SK-N-SH (cell line): ENCODE data around the gene CRB2. TPM values are rescaled to one million over a fixed set of nuclear protein-coding genes. Genes with fewer than 3 reads are reported as not detected.

Experiments used
- CTCF ChIA-PET: fragments of 300-600, 350-600 bp; formaldehyde crosslinking; extraction: SDS; loops from one replicate; lab custom pipeline; 2021; lab: Yijun Ruan, JAX
- POLR2A ChIA-PET: fragments of 350-600 bp; sonication (Branson Sonifier 250); formaldehyde crosslinking; extraction: SDS; loops from one replicate; lab custom pipeline; 2020; ENCODE audit warnings: antibody characterized with exemption, inconsistent platforms; lab: Yijun Ruan, JAX
- DNase-seq: peaks from one replicate; pipeline ENCODE4 v3.0.0; 2012
- H2AFZ ChIP-seq: fragments of 200-600 bp; sonication (generic); 2 replicates; pipeline ENCODE4 v1.8.1; 2016; ENCODE audit warnings: antibody characterized with exemption, mild to moderate bottlenecking, low read depth
- H3F3A ChIP-seq: fragments of 200-600 bp; sonication (generic); replicated peaks from 2 replicates; pipeline ENCODE3; 2016; ENCODE audit warnings: antibody characterized with exemption, mild to moderate bottlenecking; ENCODE audit not compliant: insufficient read depth
- H3K27ac ChIP-seq, 2 experiments: fragments of 200-500 bp in 1 of 2; fragments of 200-600 bp in 1 of 2; sonication (Bioruptor generic) in 1 of 2; sonication (generic), shearing (Covaris generic) in 1 of 2; 2 replicates each; pipeline versions ENCODE4 v1.5.1 to v1.6.1; 2014 to 2016; ENCODE audit warnings: low read depth in 2 of 2, inconsistent platforms in 1 of 2, low read length in 1 of 2, mild to moderate bottlenecking in 1 of 2, mixed read lengths in 1 of 2
- H3K27me3 ChIP-seq: fragments of 200-600 bp; sonication (generic), shearing (Covaris generic); 2 replicates; pipeline ENCODE4 v1.6.1; 2016; ENCODE audit warnings: mixed run types; ENCODE audit not compliant: insufficient read depth
- H3K36me3 ChIP-seq, 2 experiments: fragments of 200-500 bp in 1 of 2; fragments of 200-600 bp in 1 of 2; sonication (Bioruptor generic) in 1 of 2; sonication (generic) in 1 of 2; replicated peaks in 1 of 2; 2 replicates each; pipeline versions ENCODE3 to v1.5.1; 2014 to 2016; ENCODE audit warnings: low read length in 1 of 2, mild to moderate bottlenecking in 1 of 2; ENCODE audit not compliant: insufficient read depth in 2 of 2, control insufficient read depth in 1 of 2
- H3K4me1 ChIP-seq, 2 experiments: fragments of 200-500 bp in 1 of 2; fragments of 200-600 bp in 1 of 2; sonication (Bioruptor generic) in 1 of 2; sonication (generic), shearing (Covaris generic) in 1 of 2; 2 replicates each; pipeline versions ENCODE4 v1.5.1 to v1.6.1; 2014 to 2016; ENCODE audit warnings: low read depth in 1 of 2, low read length in 1 of 2, mixed run types in 1 of 2; ENCODE audit not compliant: insufficient read depth in 2 of 2, control insufficient read depth in 1 of 2
- H3K4me2 ChIP-seq: fragments of 200-600 bp; sonication (generic), shearing (Covaris generic); 2 replicates; pipeline ENCODE4 v1.6.1; 2017; ENCODE audit warnings: mixed run types
- H3K4me3 ChIP-seq, 2 experiments: fragments of 200-500 bp in 1 of 2; fragments of 200-600 bp in 1 of 2; sonication (Bioruptor generic) in 1 of 2; sonication (generic), shearing (Covaris generic) in 1 of 2; 2 replicates each; pipeline versions ENCODE4 v1.5.1 to v1.8.1; 2014 to 2016; ENCODE audit warnings: low read depth in 2 of 2, inconsistent platforms in 1 of 2, low read length in 1 of 2, mild to moderate bottlenecking in 1 of 2, mixed read lengths in 1 of 2, moderate library complexity in 1 of 2
- H3K79me2 ChIP-seq: fragments of 200-600 bp; sonication (generic); 2 replicates; pipeline ENCODE4 v1.8.1; 2017; ENCODE audit warnings: mild to moderate bottlenecking; ENCODE audit not compliant: insufficient read depth
- H3K9ac ChIP-seq: fragments of 200-600 bp; sonication (generic); 2 replicates; pipeline ENCODE4 v1.6.1; 2017; ENCODE audit warnings: mixed run types
- H3K9me2 ChIP-seq: fragments of 200-600 bp; sonication (generic); 2 replicates; pipeline ENCODE4 v1.6.1; 2017; ENCODE audit warnings: mixed run types
- H3K9me3 ChIP-seq: fragments of 200-600 bp; sonication (generic); 2 replicates; pipeline ENCODE4 v1.6.1; 2017; ENCODE audit warnings: mixed run types, mild to moderate bottlenecking, moderate library complexity
- H4K20me1 ChIP-seq: fragments of 200-600 bp; sonication (generic); 2 replicates; pipeline ENCODE4 v1.6.1; 2017; ENCODE audit warnings: mild to moderate bottlenecking, mixed run types; ENCODE audit not compliant: insufficient read depth
- EP300 ChIP-seq, 2 experiments: IDR thresholded peaks; 2 replicates each; pipeline versions ENCODE4 v1.4.0 to v1.6.1; 2012; ENCODE audit warnings: borderline replicate concordance in 1 of 2, low read depth in 1 of 2, low read length in 1 of 2
- EZH2phosphoT487 ChIP-seq: fragments of 200-600 bp; sonication (generic); IDR thresholded peaks from 2 replicates; pipeline ENCODE4 v1.6.1; 2017; ENCODE audit warnings: low read depth, mixed run types, mild to moderate bottlenecking, antibody characterized with exemption, moderate library complexity, borderline replicate concordance
- FOSL2 ChIP-seq: IDR thresholded peaks from 2 replicates; pipeline ENCODE4 v1.4.0; 2012; ENCODE audit warnings: low read depth, mild to moderate bottlenecking, moderate library complexity, borderline replicate concordance
- GABPA ChIP-seq: IDR thresholded peaks from 2 replicates; pipeline ENCODE4 v1.4.0; 2012; ENCODE audit warnings: low read depth, mild to moderate bottlenecking
- JUND ChIP-seq: IDR thresholded peaks from 2 replicates; pipeline ENCODE4 v1.4.0; 2012
- NFIC ChIP-seq: IDR thresholded peaks from 2 replicates; pipeline ENCODE4 v1.4.0; 2012; ENCODE audit warnings: borderline replicate concordance
- NRF1 ChIP-seq: IDR thresholded peaks from 2 replicates; pipeline ENCODE4 v1.6.1; 2012; ENCODE audit warnings: low read depth, mild to moderate bottlenecking, low read length
- RAD21 ChIP-seq: IDR thresholded peaks from 2 replicates; pipeline ENCODE4 v1.6.1; 2012; ENCODE audit warnings: mild to moderate bottlenecking, low read length
- RXRA ChIP-seq: IDR thresholded peaks from 2 replicates; pipeline ENCODE4 v1.4.0; 2012; ENCODE audit warnings: low read depth, mild to moderate bottlenecking, borderline replicate concordance
- TCF12 ChIP-seq: IDR thresholded peaks from 2 replicates; pipeline ENCODE4 v1.4.0; 2012
- TEAD4 ChIP-seq: IDR thresholded peaks from 2 replicates; pipeline ENCODE4 v1.4.0; 2012; ENCODE audit warnings: mild to moderate bottlenecking, borderline replicate concordance; ENCODE audit not compliant: insufficient read depth
- YY1 ChIP-seq: IDR thresholded peaks from 2 replicates; pipeline ENCODE4 v1.4.0; 2012; ENCODE audit warnings: low read depth, mild to moderate bottlenecking
- ZBTB33 ChIP-seq: IDR thresholded peaks from 2 replicates; pipeline ENCODE4 v1.4.0; 2012; ENCODE audit warnings: low read depth, borderline replicate concordance
- WGBS: methylation state at CpG from one replicate; pipeline ENCODE4 v1.1.6; 2017; ENCODE audit warnings: low lambda C conversion rate; 5-methylcytosine and 5-hydroxymethylcytosine counted together
- polyA plus RNA-seq, 3 experiments: library from polyadenylated mRNA; depleted of rRNA; stranded (reverse); fragments of >200 nt; gene quantifications; 2 replicates each; pipeline ENCODE4 v1.2.3, GENCODE V29; 2012
- TF ChIP-seq, protein P1 (sequence below): IDR thresholded peaks from 2 replicates; pipeline ENCODE4 v1.6.1; 2012; ENCODE audit warnings: mild to moderate bottlenecking, low read depth, low read length, moderate library complexity
- TF ChIP-seq, protein P2 (sequence below): fragments of 150-350 bp; IDR thresholded peaks from 2 replicates; pipeline ENCODE4 v1.6.1; 2017; ENCODE audit warnings: antibody characterized with exemption, low read length, low read depth, borderline replicate concordance

CRB2 gene
- polyA plus RNA-seq, 1 of the 3 experiments (the other 2 are of a cell fraction), result not detected

- Histone ChIP-seq H3K4me1 (peaks cover 0 to 30% of the 10 kb centered on the region in 2 experiments; a peak in 1 of 4 replicates), H3K27me3 (peaks cover 32% of the 10 kb centered on the region), H2AFZ (no peak overlapping the region), H4K20me1 (no peaks in the 10 kb centered on the region), H3K4me2 (no peak overlapping the region), H3K4me3 (no peak overlapping the region), H3K9me2 (no peaks in the 10 kb centered on the region), H3K9ac (no peak overlapping the region), H3F3A (no peaks in the 10 kb centered on the region), H3K27ac (no peak overlapping the region), H3K36me3 (no peaks in the 10 kb centered on the region), H3K79me2 (no peaks in the 10 kb centered on the region), H3K9me3 (no peaks in the 10 kb centered on the region)
- no peak for DNase-seq
- TF ChIP-seq TEAD4, result no peak
- no peak for TF ChIP-seq TCF12
- TF ChIP-seq EZH2phosphoT487, result no peak
- TF ChIP-seq YY1, result no peak
- TF ChIP-seq ZBTB33, result no peak
- TF ChIP-seq NFIC, result no peak
- no peak for TF ChIP-seq FOSL2
- no peak for TF ChIP-seq JUND
- no peak for TF ChIP-seq NRF1
- TF ChIP-seq, protein P1, sequence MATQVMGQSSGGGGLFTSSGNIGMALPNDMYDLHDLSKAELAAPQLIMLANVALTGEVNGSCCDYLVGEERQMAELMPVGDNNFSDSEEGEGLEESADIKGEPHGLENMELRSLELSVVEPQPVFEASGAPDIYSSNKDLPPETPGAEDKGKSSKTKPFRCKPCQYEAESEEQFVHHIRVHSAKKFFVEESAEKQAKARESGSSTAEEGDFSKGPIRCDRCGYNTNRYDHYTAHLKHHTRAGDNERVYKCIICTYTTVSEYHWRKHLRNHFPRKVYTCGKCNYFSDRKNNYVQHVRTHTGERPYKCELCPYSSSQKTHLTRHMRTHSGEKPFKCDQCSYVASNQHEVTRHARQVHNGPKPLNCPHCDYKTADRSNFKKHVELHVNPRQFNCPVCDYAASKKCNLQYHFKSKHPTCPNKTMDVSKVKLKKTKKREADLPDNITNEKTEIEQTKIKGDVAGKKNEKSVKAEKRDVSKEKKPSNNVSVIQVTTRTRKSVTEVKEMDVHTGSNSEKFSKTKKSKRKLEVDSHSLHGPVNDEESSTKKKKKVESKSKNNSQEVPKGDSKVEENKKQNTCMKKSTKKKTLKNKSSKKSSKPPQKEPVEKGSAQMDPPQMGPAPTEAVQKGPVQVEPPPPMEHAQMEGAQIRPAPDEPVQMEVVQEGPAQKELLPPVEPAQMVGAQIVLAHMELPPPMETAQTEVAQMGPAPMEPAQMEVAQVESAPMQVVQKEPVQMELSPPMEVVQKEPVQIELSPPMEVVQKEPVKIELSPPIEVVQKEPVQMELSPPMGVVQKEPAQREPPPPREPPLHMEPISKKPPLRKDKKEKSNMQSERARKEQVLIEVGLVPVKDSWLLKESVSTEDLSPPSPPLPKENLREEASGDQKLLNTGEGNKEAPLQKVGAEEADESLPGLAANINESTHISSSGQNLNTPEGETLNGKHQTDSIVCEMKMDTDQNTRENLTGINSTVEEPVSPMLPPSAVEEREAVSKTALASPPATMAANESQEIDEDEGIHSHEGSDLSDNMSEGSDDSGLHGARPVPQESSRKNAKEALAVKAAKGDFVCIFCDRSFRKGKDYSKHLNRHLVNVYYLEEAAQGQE, result no peak
- no peak for TF ChIP-seq RXRA
- TF ChIP-seq, protein P2, sequence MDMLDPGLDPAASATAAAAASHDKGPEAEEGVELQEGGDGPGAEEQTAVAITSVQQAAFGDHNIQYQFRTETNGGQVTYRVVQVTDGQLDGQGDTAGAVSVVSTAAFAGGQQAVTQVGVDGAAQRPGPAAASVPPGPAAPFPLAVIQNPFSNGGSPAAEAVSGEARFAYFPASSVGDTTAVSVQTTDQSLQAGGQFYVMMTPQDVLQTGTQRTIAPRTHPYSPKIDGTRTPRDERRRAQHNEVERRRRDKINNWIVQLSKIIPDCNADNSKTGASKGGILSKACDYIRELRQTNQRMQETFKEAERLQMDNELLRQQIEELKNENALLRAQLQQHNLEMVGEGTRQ, result no peak
- no peak for TF ChIP-seq EP300 (IDR thresholded peaks at IDR 0.05; ENCODE audit: borderline replicate concordance in 1 of 2, low read depth in 1 of 2, low read length in 1 of 2)
- no peak for TF ChIP-seq RAD21
- TF ChIP-seq GABPA, result no peak
- POLR2A ChIA-PET, result no interaction called here
- CTCF ChIA-PET, result interaction anchor here (1.0 to 20.5 kb wide), 6 partner anchors 9 to 303 kb away, joined by 3 to 331 read pairs (median 6); partner anchors contain the start of gene CRB2
- 77% methylated on average over 12 of the region's 24 CpGs for WGBS
These were observed 20.4 kb downstream of the CRB2 start for GRCh38 chr9:123376218-123377071.
